ENCODE data around the gene CNIH2.
A peak's percentile ranks its signal among the peaks of the same experiment; 100 is the strongest.
"Not testable (repeated sequence)": the region's sequence is repeated elsewhere in the genome, so short reads cannot be mapped to it uniquely, and the experiment has no call there.

The CNIH2 gene

GRCh38 chr11:66299186-66299585 lies 21.2 kb downstream of the CNIH2 start:
- no peak overlapping the region for H3K27ac ChIP-seq
- no peak for TF ChIP-seq CTCF (IDR thresholded peaks at IDR 0.05)
- no peak overlapping the region for H3K4me3 ChIP-seq
- DNase-seq (ENCODE audit: low spot score): no peak

GRCh38 chr11:66302656-66303055 lies 24.7 kb downstream of the CNIH2 start:
- DNase-seq (ENCODE audit: low spot score): no peak
- TF ChIP-seq CTCF (IDR thresholded peaks at IDR 0.05): no peak

GRCh38 chr11:66309475-66309874 lies 31.5 kb downstream of the CNIH2 start:
- no peak overlapping the region for H3K4me3 ChIP-seq
- TF ChIP-seq CTCF (IDR thresholded peaks at IDR 0.05): no peak
- no peak overlapping the region for H3K27ac ChIP-seq
- no peak for DNase-seq (ENCODE audit: low spot score)

More at GRCh38 chr11:66302656-66303055, 24.7 kb downstream of the CNIH2 start:
- Histone ChIP-seq H3K4me3 (no peak overlapping the region), H3K27ac (no peak overlapping the region)

GRCh38 chr11:66310324-66310723 lies 32.3 kb downstream of the CNIH2 start:
- H3K4me3 ChIP-seq: no peak overlapping the region
- TF ChIP-seq CTCF (IDR thresholded peaks at IDR 0.05): no peak
- H3K27ac ChIP-seq: no peak overlapping the region
- DNase-seq (ENCODE audit: low spot score): no peak

- H3K4me3 ChIP-seq; H3K27ac ChIP-seq; DNase-seq (ENCODE audit: low spot score): not testable (repeated sequence)
Measured at GRCh38 chr11:66310803-66311440, 32.9 kb downstream of the CNIH2 start.

- DNase-seq (ENCODE audit: low spot score): no peak
- TF ChIP-seq CTCF (IDR thresholded peaks at IDR 0.05): peak; percentile 87
- Histone ChIP-seq H3K4me3 (peak overlapping the region; percentile 83), H3K27ac (peak overlapping the region; percentile 68 to 87)
Measured at GRCh38 chr11:66311470-66311964, 33.5 kb downstream of the CNIH2 start.

- H3K27ac ChIP-seq: peak overlapping the region; percentile 68 to 87
- TF ChIP-seq CTCF (IDR thresholded peaks at IDR 0.05): no peak
- peak; percentile 94 for DNase-seq (ENCODE audit: low spot score)
- H3K4me3 ChIP-seq: peak overlapping the region; percentile 83
Measured at GRCh38 chr11:66311965-66312548, 34.1 kb downstream of the CNIH2 start.

Measured in coronary artery (tissue), 2 donors.